GM13977 (cell line): Measurements from ENCODE around the gene DPAGT1.

ENCODE experiments used
- DNase-seq: peaks from one replicate; pipeline ENCODE4 v3.0.0; 2012; ENCODE audit warnings: low spot score
- in situ Hi-C: fragments of 300-500 bp; cut with MboI; formaldehyde crosslinking; loops from one replicate; pipeline ENCODE4 v1.12.0; 2022; ENCODE audit warnings: low sequenced_read_pairs, low pct_unique_long_range_greater_than_20kb, mixed read lengths, inconsistent platforms; ENCODE audit not compliant: unreplicated experiment
- TF ChIP-seq, protein P1 (sequence below): IDR thresholded peaks from 2 replicates; pipeline ENCODE4 v1.5.1; 2012; ENCODE audit warnings: mild to moderate bottlenecking, control low read depth; ENCODE audit not compliant: insufficient read depth; ENCODE audit errors: extremely low read depth, missing control alignments

The DPAGT1 gene

DNA sequence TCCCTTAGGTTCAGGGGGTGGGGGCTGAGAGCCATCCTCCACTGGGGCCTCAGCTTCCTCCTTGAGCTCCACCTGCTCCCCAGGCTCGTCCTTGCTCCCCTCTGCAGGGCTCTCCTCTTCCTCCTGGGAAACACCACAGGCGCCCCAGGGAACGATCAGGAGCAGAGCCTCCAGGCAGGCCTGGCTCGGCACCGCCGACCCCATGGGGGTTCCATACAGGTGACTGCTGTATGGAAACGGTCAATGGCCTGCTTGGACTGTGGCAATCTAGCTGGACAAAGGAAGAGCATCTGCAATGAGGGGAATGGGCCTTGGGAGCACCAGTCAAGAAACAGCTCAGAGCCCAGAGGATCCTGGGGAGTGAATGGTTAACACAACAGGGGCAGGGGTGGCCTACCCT lies 52.6 kb downstream of the DPAGT1 start:
- no peak for DNase-seq
- in situ Hi-C loops: no loop called here

DNA sequence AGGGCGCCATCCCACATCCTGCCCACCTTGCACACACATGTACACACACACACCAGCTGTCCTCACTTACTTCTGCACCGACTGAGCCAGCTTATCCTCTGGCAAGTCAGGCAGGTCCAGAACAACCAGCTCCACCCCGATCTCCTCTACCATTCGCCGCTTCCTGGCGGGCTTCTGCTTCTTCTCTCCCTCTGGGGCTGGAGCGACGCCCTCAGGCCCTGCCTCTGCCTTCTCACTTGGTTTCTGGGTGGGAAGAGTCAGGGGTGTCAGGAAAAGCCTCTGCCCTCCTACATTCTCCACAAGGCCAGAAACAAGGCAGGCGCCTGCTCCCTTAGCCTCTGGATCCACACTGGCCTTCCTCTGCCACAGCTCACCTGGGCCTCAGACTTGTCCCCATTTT lies 53.0 kb downstream of the DPAGT1 start:
- in situ Hi-C loops: no loop called here
- TF ChIP-seq, protein P1, sequence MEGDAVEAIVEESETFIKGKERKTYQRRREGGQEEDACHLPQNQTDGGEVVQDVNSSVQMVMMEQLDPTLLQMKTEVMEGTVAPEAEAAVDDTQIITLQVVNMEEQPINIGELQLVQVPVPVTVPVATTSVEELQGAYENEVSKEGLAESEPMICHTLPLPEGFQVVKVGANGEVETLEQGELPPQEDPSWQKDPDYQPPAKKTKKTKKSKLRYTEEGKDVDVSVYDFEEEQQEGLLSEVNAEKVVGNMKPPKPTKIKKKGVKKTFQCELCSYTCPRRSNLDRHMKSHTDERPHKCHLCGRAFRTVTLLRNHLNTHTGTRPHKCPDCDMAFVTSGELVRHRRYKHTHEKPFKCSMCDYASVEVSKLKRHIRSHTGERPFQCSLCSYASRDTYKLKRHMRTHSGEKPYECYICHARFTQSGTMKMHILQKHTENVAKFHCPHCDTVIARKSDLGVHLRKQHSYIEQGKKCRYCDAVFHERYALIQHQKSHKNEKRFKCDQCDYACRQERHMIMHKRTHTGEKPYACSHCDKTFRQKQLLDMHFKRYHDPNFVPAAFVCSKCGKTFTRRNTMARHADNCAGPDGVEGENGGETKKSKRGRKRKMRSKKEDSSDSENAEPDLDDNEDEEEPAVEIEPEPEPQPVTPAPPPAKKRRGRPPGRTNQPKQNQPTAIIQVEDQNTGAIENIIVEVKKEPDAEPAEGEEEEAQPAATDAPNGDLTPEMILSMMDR: no peak
- DNase-seq: no peak

More for the DNA sequence above, 52.6 kb downstream of the DPAGT1 start:
- TF ChIP-seq, protein P1: no peak

DNA sequence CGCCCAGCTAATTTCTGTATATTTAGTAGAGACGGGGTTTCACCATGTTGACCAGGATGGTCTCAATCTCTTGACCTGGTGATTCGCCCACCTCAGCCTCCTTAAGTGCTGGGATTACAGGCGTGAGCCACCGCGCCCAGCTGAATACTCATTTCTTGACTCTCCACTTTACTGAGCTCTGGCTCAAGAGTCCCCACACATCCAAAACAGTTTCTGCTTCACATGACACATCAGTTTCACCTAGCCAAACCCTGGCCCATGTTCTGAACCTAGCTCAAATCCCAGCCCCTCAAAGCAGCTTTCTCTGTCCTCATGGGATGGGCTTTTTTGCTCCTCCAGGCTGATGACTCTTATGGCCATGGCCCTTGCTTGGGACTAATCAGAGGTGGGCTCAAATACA lies 54.4 kb downstream of the DPAGT1 start:
- TF ChIP-seq, protein P1: no peak
- no peak for DNase-seq
- in situ Hi-C loops: no loop called here
